HG02870 (cell line): ENCODE measurements around the gene MID1.

ENCODE experiments used
- ATAC-seq: cut with Tn5 transposase; IDR thresholded peaks from one replicate; pipeline ENCODE4 v1.9.1; 2021; ENCODE audit warnings: mild to moderate bottlenecking, moderate library complexity; ENCODE audit not compliant: unreplicated experiment

Gene MID1

DNA sequence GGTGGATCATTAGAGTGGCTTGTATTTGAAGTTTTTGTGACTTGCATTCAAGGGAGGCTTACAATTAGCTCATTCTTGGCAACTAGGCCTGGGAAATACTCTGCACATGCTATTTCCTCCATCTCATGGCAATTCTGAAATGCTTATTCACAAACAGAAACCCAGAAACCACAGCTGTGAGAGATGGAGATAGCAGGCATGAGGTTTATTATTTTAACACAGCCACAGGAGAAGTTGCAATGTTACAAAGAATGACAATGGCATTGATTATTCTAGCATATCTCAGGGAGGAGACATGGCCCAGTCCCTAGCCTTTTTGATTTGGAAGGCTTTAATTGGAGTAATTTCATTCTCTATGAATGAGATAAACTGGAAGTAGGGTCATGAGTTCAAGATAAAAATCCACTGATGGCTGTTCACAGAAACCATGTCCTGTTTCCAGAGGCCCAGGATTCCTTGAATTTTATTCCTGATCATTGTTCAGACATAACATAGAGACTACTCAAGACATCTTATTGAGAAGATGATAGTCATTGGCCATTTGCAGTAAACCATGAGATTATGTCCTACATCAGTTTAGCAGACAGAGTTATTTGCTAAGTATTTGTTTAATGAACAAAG, 123.9 kb downstream of the MID1 start:
- no peak for ATAC-seq

DNA sequence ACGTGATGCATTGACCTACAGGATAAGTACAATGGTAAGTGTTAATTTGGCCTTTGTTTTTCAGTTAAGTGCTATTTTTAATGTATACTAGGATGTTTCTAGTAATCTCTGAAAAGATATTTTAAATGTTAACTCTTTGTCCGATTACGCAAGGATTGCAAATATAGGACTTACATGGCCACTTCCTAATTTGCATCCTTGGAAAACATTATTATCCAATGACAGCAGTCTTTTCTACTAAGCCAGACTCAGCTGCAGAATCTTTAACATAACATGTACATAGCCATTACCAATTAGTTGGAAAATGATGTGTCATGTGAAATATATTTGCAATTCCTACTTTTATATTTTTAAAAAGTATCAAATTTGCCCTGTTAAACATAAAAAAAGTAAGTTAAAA, 124.7 kb downstream of the MID1 start:
- ATAC-seq: no peak

DNA sequence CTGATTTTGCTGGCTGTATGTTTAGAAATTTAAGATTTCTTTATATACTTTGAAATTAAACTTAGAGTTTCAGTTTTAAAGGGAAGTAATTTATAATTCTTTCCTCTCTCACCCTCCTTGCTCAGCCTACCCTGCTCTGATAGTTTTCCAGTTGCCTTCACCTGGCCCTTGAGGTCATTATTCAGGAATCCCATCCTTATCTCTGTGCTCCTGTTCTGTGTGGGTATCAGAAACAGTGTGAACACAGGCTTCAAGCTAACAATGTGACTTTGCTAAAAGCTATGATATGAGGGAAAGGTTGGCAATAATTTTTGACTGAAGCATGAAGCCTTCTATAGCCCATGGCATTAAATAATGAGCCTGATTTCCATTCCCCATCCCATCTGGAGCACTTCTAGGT, 128.1 kb downstream of the MID1 start:
- no peak for ATAC-seq

DNA sequence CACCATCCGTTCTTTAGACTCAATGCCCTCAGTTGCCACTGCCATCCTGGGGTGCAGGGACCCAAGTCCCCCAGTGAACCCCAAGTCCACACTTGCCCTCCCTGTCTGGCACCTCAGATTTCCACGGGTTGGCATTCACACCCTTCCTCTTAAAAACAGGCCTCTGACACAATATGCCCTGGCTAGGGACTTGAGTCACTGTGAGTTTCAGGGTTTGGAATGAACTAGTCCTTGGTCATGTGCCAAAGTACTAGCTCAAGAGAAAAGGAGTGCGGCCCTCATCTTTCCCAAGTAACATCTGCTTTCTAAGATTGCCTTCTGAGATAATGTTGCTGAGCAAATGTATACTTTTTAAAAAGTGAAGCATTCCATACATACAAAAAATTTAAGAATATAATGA, 134.0 kb downstream of the MID1 start:
- ATAC-seq: no peak

DNA sequence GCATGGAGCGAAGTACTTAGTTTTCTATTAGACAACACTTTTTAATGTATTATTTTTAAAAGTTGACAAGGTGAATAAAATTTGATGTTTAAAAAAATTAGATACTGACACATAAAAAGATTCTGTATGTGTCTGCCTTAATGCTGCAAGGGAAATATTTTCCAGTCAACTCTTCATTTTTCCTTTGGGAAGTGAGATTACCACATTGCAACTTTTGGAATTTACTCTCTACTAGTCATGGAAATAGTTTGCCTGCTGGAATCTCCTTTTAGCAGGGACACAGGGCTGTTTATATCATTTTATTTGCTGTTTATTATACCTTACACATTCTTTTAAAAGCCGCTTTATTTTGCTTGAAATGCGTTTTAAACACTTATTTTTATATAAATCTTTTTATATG, 135.1 kb downstream of the MID1 start:
- ATAC-seq: no peak

DNA sequence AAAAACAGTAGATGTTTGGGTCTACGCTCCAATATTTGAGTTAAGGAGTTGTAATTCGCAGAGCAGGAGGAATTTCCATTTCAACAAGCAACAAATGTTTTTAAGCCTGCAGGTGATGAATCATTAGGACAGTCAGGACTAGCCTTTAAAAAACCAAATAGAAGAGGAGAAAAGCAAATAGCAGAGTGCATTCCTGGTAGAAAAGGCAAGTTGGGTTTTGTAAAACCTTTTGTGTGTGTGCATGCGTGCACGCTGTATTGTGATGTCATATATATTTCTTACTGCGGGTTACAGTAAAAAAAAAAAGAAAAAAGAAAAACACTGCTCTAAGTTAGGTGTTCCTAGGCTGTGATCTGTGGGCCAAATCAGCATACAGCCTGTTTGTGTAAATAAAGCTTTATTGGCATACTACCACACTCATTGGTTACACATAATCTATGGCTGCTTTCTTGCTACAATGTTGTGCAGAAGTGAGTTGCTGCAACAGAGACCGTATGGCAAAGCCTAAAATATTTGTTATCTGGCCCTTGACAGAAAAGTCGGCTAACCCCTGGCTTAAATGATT, 135.6 kb downstream of the MID1 start:
- ATAC-seq: no peak

DNA sequence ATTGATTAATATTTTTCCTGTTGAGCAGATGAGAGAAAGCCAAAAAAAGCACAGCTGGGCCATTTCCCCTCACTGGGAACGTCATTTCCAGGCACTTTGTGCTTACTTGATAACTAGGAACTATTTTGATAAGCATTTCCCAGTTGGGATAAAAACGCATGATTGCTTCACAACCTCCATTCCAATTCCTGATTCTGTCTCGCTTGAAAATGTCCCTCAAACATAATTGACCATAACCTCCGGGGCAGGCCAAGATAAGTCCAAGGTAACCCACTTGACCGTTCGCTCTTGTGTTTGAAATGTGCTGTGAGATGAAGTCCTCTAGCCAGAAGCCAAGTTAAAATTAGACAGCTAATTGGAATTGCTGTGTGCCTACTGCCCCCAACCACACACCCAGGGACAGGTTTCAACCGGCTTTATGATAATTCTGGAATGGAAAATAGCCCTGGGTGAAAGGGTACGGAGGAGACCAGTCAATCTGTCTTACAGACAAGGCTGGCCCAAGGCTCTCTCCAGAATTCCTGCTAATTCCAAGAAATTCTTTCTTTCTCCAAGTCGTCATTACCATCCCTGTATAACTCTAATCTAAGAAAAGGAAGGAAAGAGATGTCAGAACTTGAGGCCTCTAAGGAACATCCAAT, 137.1 kb downstream of the MID1 start:
- no peak for ATAC-seq

DNA sequence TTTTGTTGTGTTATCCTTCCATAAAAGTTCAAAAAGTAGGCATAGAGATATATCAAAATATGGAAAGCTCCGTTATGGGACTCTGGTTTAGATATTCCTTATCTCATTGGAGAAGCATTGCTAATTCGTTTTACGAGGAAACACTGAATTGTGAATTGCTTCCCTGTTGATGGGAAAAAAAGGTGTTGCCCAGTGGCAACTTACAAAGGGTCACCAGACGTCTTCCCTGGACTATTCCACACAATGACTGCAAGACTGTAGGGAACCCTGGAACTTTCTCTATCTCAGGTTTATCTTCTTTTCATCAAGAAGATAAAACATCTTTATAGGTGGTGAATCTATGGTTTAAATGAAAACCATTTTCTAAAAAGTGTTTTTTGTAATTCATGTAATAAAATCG, 137.7 kb downstream of the MID1 start:
- no peak for ATAC-seq

DNA sequence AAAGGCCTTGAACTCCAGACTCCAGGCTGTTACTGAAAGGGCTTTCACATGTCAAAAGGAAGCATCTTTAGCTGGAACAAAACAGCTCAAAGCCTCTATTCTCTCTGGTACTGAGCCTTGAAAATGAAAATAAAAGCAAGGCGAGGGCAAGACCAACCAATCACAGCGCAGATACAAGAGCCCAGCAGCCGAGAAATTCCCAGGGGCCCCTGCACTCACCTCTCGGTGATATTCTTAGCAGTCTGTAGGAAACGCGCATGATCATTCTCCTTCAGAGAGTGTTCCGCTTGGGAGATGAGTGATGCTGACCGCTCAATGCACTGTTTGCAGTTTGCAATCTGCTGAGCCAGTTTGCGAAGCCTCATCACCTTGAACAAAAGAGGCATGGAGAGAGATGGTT, 138.1 kb downstream of the MID1 start:
- ATAC-seq: no peak

DNA sequence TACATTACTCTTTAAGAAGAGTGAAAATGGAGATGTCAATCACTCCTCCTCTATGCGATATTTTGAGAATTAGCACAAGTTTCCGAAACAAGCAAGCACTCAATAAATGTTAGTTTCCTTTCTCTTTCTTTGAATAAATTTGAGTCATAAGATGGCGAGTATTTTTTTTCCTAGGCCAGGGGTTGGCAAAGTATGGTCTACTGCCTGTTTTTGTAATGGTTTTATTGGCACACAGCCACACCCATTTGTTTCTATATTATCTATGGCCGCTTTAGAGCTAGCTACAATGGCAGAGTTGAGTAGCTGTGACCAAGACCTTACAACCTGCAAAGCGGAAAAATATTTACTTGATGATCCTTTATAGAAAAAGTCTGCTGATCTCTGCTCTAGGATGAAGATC, 139.5 kb downstream of the MID1 start:
- no peak for ATAC-seq

DNA sequence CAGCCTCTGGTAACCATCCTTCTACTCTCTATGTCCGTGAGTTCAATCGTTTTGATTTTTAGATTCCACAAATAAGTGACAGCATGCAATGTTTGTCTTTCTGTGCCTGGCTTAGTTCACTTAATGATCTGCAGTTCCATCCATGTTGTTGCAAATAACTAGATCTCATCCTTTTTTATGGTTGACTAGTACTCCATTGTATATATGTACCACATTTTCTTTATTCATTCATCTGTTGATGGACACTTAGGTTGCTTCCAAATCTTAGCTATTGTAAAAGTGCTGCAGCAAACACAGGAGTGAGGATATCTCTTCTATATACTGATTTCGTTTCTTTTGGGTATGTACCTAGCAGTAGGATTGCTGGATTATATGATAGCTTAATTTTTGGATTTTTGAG, 140.9 kb downstream of the MID1 start:
- ATAC-seq: no peak

DNA sequence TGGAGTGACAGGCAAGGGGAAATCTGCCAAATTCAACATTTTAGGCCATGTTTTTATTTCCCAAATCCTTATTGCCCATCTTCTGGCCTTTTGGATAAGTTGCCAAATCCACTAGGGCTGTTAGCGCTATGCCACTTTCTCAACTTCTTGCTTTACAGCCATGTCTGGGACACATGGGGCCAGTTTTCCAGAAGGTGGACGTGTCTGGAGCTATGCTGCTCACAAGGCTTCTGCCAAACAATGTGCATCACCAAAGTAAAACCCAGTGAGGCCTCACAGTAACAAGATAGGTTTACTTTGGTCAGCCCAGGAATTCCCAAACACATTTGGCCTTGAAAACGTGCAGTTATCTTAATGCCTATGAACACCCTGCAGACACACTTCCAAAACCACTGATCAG, 142.9 kb downstream of the MID1 start:
- no peak for ATAC-seq

DNA sequence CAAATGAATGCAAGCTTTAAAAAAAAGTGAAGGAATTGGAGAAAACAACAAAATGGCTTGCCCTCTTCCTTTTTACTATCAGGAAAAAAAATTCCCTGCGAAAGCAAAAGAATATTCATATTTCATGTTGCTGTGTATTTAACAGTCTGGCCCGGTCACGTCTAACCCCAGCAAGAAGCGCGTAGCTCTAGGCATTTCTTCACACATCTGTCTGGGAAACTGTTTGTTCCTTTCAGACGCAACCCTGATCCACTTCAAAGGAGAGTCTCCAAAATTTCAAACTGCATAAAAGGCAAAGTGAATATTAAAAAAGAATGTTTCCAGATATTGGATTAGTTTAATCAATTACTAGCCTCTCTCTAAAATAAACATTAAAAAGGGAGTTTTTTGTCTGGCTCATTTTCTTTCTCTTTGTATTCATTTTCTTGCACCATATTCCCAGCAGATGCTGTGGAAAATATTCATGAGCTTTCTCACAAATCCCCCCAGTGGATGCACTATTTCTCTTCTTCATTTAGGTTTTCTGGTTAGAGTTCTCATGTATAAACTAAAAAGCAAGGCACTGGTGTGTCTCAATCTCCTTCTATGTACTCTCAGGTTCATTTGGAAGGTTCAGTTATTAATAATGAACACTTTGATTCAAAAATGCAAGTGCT, 145.3 kb downstream of the MID1 start:
- ATAC-seq: no peak

DNA sequence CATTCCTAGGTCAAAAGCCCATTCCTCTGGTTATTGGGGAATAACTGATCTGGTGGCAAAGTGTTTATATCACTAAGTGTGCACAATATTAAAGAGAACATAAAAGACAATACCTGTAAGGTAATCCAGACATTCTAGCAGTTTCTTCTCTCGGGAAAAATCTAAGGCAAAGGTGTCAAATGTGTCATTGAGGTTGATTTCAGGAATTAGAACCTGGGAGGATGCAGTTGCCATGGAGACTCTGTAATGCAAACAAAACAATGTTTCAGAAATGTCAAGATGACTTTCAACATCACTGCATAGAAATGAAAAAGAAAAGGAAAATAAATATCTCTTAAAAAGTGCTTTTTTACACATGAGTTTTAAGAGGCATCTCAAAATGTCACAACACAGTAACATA, 145.9 kb downstream of the MID1 start:
- no peak for ATAC-seq

DNA sequence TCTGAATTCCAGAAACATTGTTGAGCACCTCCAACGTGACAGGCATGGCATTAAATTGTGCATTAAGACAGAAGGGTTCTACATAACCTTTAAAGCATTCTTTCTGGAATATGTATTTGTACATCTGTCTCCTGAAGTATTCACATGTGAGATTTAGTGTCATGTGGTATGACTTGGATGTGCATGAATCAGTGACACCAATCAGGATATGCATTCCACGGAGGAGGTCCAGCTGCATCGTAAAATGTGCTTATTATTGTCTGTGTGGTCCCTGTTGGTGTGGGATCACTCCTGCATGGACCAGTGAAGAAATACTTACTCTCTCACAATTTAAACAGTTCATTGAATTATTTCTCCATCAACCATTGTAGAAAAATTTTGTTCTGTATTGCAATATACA, 149.0 kb downstream of the MID1 start:
- ATAC-seq: no peak

DNA sequence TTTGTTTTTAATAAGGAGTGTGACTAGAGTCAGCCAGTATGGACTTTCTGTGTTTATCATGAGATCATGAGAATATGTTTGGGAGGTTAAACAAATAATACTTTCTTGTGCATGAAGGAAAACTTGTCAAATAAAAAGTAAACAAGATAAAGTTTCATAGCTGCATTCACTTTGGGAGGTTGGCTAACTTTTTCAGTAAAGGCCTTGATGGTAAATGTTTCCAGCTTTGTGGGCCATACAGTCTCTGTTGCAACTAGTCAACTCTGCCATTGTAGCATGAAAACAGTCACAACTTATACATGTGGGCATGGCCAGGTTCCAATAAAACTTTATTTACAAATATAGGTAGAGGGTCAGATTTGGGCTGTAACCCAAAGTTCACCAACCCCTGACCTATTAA, 150.4 kb downstream of the MID1 start:
- ATAC-seq: no peak

DNA sequence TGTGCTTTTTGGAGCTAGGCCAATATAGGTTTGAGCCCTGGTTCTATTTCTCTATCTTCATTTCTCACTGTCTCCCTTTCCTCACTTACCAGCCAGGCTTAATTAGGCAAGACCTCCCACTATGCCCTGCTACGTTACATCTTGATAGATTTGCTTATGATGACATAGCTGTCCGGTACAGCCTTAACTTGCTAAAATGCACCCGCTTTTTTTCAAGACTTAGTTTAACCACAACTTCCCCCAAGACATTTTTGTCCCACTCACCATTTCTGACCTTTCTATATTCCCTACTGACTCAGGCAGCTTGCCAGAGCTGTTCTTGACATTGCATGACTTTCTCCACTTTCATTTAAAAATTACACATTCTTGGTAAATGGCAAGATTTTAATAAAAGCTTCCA, 152.6 kb downstream of the MID1 start:
- no peak for ATAC-seq

DNA sequence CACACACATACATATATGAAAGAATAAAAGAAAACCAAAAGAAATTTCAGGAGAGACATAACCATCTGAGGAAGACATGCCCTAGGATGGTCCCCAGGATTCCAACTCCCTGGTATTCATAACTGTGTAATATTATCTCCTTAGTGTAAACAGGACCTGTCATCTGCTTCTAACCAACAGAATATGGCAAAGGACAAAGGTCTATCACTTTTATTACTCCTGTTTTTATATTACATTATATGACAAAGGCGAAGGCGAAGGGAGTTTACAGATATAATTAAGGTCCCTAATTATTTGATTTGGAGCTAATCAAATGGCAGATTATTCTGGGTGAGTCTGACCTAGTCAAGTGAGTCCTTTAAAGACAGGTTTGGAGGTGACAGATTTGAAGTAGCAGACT, 155.1 kb downstream of the MID1 start:
- ATAC-seq: no peak

DNA sequence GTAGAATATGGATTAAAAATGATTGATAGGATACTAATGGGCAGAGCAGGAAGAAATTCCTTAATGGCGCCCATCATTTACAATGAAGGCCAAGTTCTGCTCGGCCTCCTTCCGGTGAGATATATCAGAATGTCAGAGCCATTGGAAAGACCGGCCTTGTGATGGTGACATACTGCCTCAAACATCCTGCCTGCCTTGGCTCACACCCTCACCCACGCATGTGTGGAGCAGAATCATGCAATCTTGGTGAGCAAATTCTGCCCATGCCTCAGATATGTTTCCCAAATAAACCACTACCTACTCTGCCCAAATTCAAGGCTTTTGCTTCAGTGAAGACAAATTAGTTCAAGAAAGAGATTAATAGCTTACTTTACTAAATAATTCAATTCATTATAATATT, 163.3 kb downstream of the MID1 start:
- no peak for ATAC-seq

DNA sequence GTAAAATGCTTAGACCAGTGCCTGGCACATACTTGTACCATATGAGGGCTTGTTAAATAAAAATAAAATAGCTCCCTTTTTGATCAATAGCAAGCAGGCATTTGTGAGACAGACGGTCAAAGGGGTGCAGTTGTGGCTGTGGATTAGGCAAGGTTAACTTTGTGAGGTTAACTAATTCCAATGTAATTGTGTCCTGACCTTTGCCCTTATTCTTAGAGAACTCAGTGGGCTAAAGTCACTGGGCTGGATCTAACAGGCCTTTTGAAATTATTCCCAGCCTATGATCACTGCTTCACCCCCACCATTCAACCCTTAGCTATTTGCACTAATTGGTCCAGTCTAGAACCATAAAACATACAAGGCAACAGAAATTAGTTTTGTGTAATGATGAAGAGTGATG, 166.4 kb downstream of the MID1 start:
- no peak for ATAC-seq

DNA sequence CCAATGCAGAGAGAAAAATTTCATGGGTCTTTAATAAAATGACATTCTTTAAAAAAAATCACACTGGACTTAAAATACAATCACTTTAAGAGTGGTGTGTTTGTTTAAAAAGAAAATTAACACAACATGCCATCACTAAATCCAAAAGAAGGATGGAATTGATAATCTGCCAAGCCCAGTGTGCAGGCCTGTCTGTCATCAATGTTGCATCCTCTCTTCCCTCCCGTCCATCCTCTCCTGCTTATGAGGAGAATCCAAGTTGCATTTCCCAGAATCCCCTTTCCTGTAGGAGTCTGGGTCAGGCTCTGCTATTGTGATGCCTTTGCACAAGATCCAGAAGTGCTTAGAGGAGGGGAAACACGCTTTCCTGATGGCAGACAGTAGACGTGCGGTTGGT, 169.4 kb downstream of the MID1 start:
- ATAC-seq: no peak

DNA sequence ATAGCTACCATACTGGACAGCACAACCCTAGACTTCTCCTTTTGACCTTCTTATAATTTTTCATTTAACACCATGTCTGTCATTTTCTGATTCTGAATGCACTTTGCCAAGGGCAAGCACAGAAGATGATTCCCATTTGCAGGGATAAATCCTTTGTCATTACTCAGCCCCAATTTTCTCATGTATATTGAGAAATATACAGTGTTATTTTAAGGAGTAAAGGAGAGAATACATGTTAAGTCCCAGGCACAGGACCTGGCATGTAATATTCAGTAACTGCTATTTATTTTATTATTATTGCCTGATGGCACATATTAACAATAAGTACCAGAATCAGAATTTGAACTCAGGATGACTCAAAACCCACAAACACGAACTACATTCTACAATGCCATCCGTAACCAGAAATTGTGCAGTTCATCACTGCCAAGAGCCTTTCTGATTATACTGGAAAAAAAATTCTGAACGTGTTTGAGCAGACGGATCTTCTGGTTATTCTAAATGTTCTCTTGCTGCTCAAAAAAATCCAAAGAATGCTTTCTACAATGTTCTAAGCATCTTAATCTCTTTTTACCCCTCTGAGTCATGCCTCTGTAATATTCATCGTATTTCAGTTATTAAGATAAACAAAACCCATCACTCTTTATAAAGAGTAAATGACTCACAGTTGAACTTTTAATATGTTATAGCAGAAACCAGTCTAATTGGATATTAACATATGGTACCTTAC, 170.0 kb downstream of the MID1 start:
- ATAC-seq: no peak
